NB4 (cell line): Measurements from ENCODE around the gene PRDX6.

Experiments used
- MYC ChIP-seq: IDR thresholded peaks from 2 replicates; pipeline ENCODE4 v1.6.1; 2011; ENCODE audit warnings: low read depth, low read length
- POLR2A ChIP-seq: IDR thresholded peaks from 2 replicates; pipeline ENCODE4 v1.6.1; 2011; ENCODE audit warnings: mild to moderate bottlenecking; ENCODE audit not compliant: insufficient read length; ENCODE audit errors: extremely low read depth
- TF ChIP-seq, protein P1 (sequence below): IDR thresholded peaks from one replicate; pipeline ENCODE4 v1.5.1; 2012; ENCODE audit warnings: low read depth, low read length

GRCh38 chr1:173495609-173496267 is 18.6 kb downstream of the PRDX6 start:
- TF ChIP-seq, protein P1, sequence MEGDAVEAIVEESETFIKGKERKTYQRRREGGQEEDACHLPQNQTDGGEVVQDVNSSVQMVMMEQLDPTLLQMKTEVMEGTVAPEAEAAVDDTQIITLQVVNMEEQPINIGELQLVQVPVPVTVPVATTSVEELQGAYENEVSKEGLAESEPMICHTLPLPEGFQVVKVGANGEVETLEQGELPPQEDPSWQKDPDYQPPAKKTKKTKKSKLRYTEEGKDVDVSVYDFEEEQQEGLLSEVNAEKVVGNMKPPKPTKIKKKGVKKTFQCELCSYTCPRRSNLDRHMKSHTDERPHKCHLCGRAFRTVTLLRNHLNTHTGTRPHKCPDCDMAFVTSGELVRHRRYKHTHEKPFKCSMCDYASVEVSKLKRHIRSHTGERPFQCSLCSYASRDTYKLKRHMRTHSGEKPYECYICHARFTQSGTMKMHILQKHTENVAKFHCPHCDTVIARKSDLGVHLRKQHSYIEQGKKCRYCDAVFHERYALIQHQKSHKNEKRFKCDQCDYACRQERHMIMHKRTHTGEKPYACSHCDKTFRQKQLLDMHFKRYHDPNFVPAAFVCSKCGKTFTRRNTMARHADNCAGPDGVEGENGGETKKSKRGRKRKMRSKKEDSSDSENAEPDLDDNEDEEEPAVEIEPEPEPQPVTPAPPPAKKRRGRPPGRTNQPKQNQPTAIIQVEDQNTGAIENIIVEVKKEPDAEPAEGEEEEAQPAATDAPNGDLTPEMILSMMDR, result no peak
- no peak for TF ChIP-seq POLR2A
- no peak for TF ChIP-seq MYC
